Fibroblast of lung (primary cell): ENCODE data around the gene CDS1.

Experiments
- CTCF ChIP-seq, 2 donors: IDR thresholded peaks in 1 of 2; conservative IDR thresholded peaks in 1 of 2; 1 replicate in 1 of 2; 2 replicates in 1 of 2; pipeline ENCODE4 v1.5.1; 2011 to 2012; ENCODE audit warnings: low read length in 2 of 2, control low read depth in 1 of 2, inconsistent platforms in 1 of 2, low read depth in 1 of 2, mild to moderate bottlenecking in 1 of 2
- EZH2 ChIP-seq: IDR thresholded peaks from 2 replicates; pipeline ENCODE4 v1.5.1; 2012; ENCODE audit warnings: low read length, control low read depth, mild to moderate bottlenecking; ENCODE audit errors: missing control alignments

GRCh38 chr4:84652478-84652877, 69.6 kb downstream of the CDS1 start:
- TF ChIP-seq CTCF (conservative IDR thresholded peaks at IDR 0.05 in 1 of 2, IDR thresholded peaks at IDR 0.05 in 1 of 2; ENCODE audit: low read depth in 1 of 2, low read length in 2 of 2) (no peak), EZH2 (no peak)
